HG03135 (cell line): Measurements from ENCODE around the gene COQ9.
A peak's percentile ranks its signal among the peaks of the same experiment; 100 is the strongest.
"Not testable (repeated sequence)": the region's sequence is repeated elsewhere in the genome, so short reads cannot be mapped to it uniquely, and the experiment has no call there.

Experiments
- ATAC-seq: cut with Tn5 transposase; IDR thresholded peaks from one replicate; pipeline ENCODE4 v1.9.1; 2021; ENCODE audit warnings: mild to moderate bottlenecking, moderate library complexity; ENCODE audit not compliant: unreplicated experiment

Gene COQ9

GRCh38 chr16:57426356-57426755, 20.9 kb upstream of the COQ9 start:
- no peak for ATAC-seq

GRCh38 chr16:57427307-57427706, 20.0 kb upstream of the COQ9 start:
- no peak for ATAC-seq

GRCh38 chr16:57427824-57428223, 19.5 kb upstream of the COQ9 start:
- no peak for ATAC-seq

- no peak for ATAC-seq
Measured at GRCh38 chr16:57430955-57431354, 16.3 kb upstream of the COQ9 start.

- ATAC-seq: no peak
Measured at GRCh38 chr16:57432505-57432904, 14.8 kb upstream of the COQ9 start.

- ATAC-seq: no peak
Measured at GRCh38 chr16:57432989-57433388, 14.3 kb upstream of the COQ9 start.

- no peak for ATAC-seq
Measured at GRCh38 chr16:57434003-57434402, 13.3 kb upstream of the COQ9 start.

GRCh38 chr16:57435838-57436237, 11.4 kb upstream of the COQ9 start:
- no peak for ATAC-seq

- not testable (repeated sequence) for ATAC-seq
Measured at GRCh38 chr16:57439947-57440346, 7.3 kb upstream of the COQ9 start.

GRCh38 chr16:57440551-57440950, 6.7 kb upstream of the COQ9 start:
- ATAC-seq: not testable (repeated sequence)

- no peak for ATAC-seq
Measured at GRCh38 chr16:57444711-57445110, 2.6 kb upstream of the COQ9 start.

GRCh38 chr16:57445510-57445909, 1.8 kb upstream of the COQ9 start:
- no peak for ATAC-seq

- ATAC-seq: peak; percentile 34
Measured at GRCh38 chr16:57446531-57447185, 621 bp upstream of the COQ9 start.

GRCh38 chr16:57452021-57452420, 4.7 kb downstream of the COQ9 start:
- ATAC-seq: no peak

GRCh38 chr16:57462209-57462977, 15.1 kb downstream of the COQ9 start, which contains the start of gene POLR2C:
POLR2C (plus strand) TSS chr16:57462679; CDS start chr16:57462725, 46 bp downstream.
- ATAC-seq: peak; percentile 83

- ATAC-seq: no peak
Measured at GRCh38 chr16:57462978-57463362, 15.7 kb downstream of the COQ9 start.

GRCh38 chr16:57464523-57464922, 17.2 kb downstream of the COQ9 start:
- no peak for ATAC-seq

GRCh38 chr16:57468346-57468745, 21.1 kb downstream of the COQ9 start:
- no peak for ATAC-seq

- ATAC-seq: no peak
Measured at GRCh38 chr16:57469046-57469445, 21.8 kb downstream of the COQ9 start.

GRCh38 chr16:57469917-57470470, 22.7 kb downstream of the COQ9 start:
- ATAC-seq: no peak

- no peak for ATAC-seq
Measured at GRCh38 chr16:57470711-57471110, 23.4 kb downstream of the COQ9 start.

- no peak for ATAC-seq
Measured at GRCh38 chr16:57471209-57471608, 23.9 kb downstream of the COQ9 start.
